HEK293 (cell line): ENCODE measurements around the gene TBC1D30.

Experiments used
- BCL11B ChIP-seq: fragments of 450-650 bp; formaldehyde crosslinking; IDR thresholded peaks from 2 replicates; pipeline ENCODE4 v1.5.1; 2016; ENCODE audit warnings: low read depth, missing biosample characterization, missing genetic modification characterization
- GLIS2 ChIP-seq: fragments of 450-650 bp; formaldehyde crosslinking; IDR thresholded peaks from 2 replicates; pipeline ENCODE4 v1.5.1; 2016; ENCODE audit warnings: missing biosample characterization, missing genetic modification characterization
- IKZF3 ChIP-seq: fragments of 450-650 bp; IDR thresholded peaks from 2 replicates; pipeline ENCODE4 v1.5.0; 2018; ENCODE audit warnings: missing biosample characterization, mild to moderate bottlenecking, missing genetic modification characterization, moderate library complexity
- SP2 ChIP-seq: fragments of 450-650 bp; formaldehyde crosslinking; IDR thresholded peaks from 2 replicates; pipeline ENCODE4 v1.5.1; 2016; ENCODE audit warnings: missing biosample characterization, missing genetic modification characterization
- SP3 ChIP-seq: fragments of 450-650 bp; formaldehyde crosslinking; IDR thresholded peaks from 2 replicates; pipeline ENCODE4 v1.5.1; 2016; ENCODE audit warnings: missing biosample characterization, missing genetic modification characterization
- SP7 ChIP-seq: fragments of 450-650 bp; formaldehyde crosslinking; IDR thresholded peaks from 2 replicates; pipeline ENCODE4 v1.5.1; 2016; ENCODE audit warnings: missing biosample characterization, missing genetic modification characterization
- ZBTB44 ChIP-seq: fragments of 450-650 bp; IDR thresholded peaks from 2 replicates; pipeline ENCODE4 v1.5.1; 2018; ENCODE audit warnings: missing biosample characterization, mild to moderate bottlenecking, missing genetic modification characterization
- ZBTB8A ChIP-seq: fragments of 450-650 bp; formaldehyde crosslinking; IDR thresholded peaks from 2 replicates; pipeline ENCODE4 v1.5.1; 2016; ENCODE audit warnings: missing biosample characterization, missing genetic modification characterization
- ZNF18 ChIP-seq: fragments of 450-650 bp; formaldehyde crosslinking; IDR thresholded peaks from 2 replicates; pipeline ENCODE4 v1.5.1; 2016; ENCODE audit warnings: missing biosample characterization, missing genetic modification characterization
- ZNF2 ChIP-seq: fragments of 450-650 bp; formaldehyde crosslinking; IDR thresholded peaks from 2 replicates; pipeline ENCODE4 v1.5.1; 2016; ENCODE audit warnings: missing biosample characterization, missing genetic modification characterization
- ZNF23 ChIP-seq: fragments of 450-650 bp; formaldehyde crosslinking; IDR thresholded peaks from 2 replicates; pipeline ENCODE4 v1.5.1; 2016; ENCODE audit warnings: missing biosample characterization, missing genetic modification characterization, borderline replicate concordance
- ZNF37A ChIP-seq: fragments of 450-650 bp; IDR thresholded peaks from 2 replicates; pipeline ENCODE4 v1.5.1; 2018; ENCODE audit warnings: missing biosample characterization, missing genetic modification characterization
- ZNF548 ChIP-seq: fragments of 450-650 bp; formaldehyde crosslinking; IDR thresholded peaks from 2 replicates; pipeline ENCODE4 v1.5.1; 2016; ENCODE audit warnings: missing biosample characterization, missing genetic modification characterization
- ZNF600 ChIP-seq: fragments of 450-650 bp; formaldehyde crosslinking; IDR thresholded peaks from 2 replicates; pipeline ENCODE4 v1.5.1; 2016; ENCODE audit warnings: missing biosample characterization, missing genetic modification characterization
- ZNF610 ChIP-seq: fragments of 450-650 bp; formaldehyde crosslinking; IDR thresholded peaks from 2 replicates; pipeline ENCODE4 v1.5.1; 2016; ENCODE audit warnings: missing biosample characterization, missing genetic modification characterization, borderline replicate concordance
- ZNF623 ChIP-seq: fragments of 450-650 bp; formaldehyde crosslinking; IDR thresholded peaks from 2 replicates; pipeline ENCODE4 v1.5.1; 2016; ENCODE audit warnings: missing biosample characterization, missing genetic modification characterization
- ZNF639 ChIP-seq: fragments of 450-650 bp; formaldehyde crosslinking; IDR thresholded peaks from 2 replicates; pipeline ENCODE4 v1.5.1; 2016; ENCODE audit warnings: missing biosample characterization, missing genetic modification characterization
- TF ChIP-seq, protein P1 (sequence below): fragments of 450-650 bp; formaldehyde crosslinking; IDR thresholded peaks from 2 replicates; pipeline ENCODE4 v1.5.1; 2016; ENCODE audit warnings: missing biosample characterization, missing genetic modification characterization
- TF ChIP-seq, protein P2 (sequence below): fragments of 450-650 bp; formaldehyde crosslinking; conservative IDR thresholded peaks from 2 replicates; pipeline ENCODE4 v1.5.1; 2016; ENCODE audit warnings: low read depth, missing biosample characterization, missing genetic modification characterization

Gene TBC1D30

DNA sequence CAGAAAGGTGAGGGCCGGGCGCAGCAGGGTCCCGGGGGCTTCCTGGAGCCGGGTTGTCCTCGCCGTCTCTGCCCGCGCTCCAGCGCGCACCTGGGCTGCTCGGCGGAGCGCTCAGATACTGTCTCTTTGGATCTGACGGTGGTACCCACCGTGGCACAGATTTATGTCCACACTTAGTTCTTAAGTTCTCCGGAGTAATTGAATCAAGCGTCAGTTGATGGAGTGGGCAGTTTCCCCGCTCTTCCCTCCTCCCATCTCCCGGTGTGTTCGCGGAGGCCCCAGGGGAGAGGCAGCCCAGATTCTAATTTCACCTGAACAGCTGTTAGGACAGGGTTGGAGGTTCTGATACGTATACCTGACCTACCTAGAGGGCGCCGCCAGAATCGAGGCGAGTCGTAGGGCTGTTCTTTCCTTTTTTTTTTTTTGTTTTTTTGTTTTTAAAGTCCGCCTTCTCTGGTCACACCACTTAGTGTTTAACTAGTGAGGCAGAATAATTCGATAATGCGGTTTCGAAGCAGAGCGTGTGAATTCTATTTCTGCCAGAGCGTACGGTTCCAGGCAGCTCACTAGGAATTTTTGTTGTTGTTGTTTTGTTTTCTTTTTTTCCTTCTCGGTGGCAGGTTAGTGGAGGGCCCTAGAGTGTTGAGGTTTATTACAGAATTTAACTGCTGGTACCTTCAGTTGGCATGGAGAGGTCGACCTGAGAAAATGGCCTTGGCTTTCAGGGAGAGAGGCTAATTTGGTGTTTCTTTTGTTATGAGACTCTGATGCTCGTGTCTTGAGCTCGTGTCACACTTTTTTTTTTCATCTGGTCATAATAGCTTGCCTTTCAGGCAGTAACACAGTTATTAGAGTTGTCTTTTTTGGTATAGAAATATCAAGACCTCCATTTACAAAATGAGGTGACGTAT is 42.9 kb upstream of the TBC1D30 start (continued):
- TF ChIP-seq, protein P1, sequence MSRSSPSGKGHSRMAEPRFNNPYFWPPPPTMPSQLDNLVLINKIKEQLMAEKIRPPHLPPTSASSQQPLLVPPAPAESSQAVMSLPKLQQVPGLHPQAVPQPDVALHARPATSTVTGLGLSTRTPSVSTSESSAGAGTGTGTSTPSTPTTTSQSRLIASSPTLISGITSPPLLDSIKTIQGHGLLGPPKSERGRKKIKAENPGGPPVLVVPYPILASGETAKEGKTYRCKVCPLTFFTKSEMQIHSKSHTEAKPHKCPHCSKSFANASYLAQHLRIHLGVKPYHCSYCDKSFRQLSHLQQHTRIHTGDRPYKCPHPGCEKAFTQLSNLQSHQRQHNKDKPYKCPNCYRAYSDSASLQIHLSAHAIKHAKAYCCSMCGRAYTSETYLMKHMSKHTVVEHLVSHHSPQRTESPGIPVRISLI (tag by site-specific recombination), result peak; percentile 95
- no peak for TF ChIP-seq ZNF610 (tag by site-specific recombination)
- TF ChIP-seq SP2, result peak; percentile 26; the same call in 1 of the 2 replicates
- peak; percentile 98 for TF ChIP-seq ZNF18 (tag by site-specific recombination)
- peak; percentile 19; the same call in 1 of the 2 replicates for TF ChIP-seq ZBTB8A (tag by site-specific recombination)
- TF ChIP-seq ZNF600, result peak; percentile 29; the same call in 1 of the 2 replicates
- TF ChIP-seq ZBTB44 (tag by site-specific recombination), result 0 out of 2 replicates have a peak, but pooled peaks have one; percentile 7
- no peak for TF ChIP-seq SP3 (tag by site-specific recombination)
- no peak for TF ChIP-seq ZNF548 (tag by site-specific recombination)
- TF ChIP-seq GLIS2 (tag by site-specific recombination), result peak; percentile 60
- peak; percentile 56; the same call in 1 of the 2 replicates for TF ChIP-seq BCL11B (tag by site-specific recombination)
- no peak for TF ChIP-seq ZNF37A
- 0 out of 2 replicates have a peak, but pooled peaks have one; percentile 5 for TF ChIP-seq IKZF3 (tag by site-specific recombination)
- TF ChIP-seq, protein P2, sequence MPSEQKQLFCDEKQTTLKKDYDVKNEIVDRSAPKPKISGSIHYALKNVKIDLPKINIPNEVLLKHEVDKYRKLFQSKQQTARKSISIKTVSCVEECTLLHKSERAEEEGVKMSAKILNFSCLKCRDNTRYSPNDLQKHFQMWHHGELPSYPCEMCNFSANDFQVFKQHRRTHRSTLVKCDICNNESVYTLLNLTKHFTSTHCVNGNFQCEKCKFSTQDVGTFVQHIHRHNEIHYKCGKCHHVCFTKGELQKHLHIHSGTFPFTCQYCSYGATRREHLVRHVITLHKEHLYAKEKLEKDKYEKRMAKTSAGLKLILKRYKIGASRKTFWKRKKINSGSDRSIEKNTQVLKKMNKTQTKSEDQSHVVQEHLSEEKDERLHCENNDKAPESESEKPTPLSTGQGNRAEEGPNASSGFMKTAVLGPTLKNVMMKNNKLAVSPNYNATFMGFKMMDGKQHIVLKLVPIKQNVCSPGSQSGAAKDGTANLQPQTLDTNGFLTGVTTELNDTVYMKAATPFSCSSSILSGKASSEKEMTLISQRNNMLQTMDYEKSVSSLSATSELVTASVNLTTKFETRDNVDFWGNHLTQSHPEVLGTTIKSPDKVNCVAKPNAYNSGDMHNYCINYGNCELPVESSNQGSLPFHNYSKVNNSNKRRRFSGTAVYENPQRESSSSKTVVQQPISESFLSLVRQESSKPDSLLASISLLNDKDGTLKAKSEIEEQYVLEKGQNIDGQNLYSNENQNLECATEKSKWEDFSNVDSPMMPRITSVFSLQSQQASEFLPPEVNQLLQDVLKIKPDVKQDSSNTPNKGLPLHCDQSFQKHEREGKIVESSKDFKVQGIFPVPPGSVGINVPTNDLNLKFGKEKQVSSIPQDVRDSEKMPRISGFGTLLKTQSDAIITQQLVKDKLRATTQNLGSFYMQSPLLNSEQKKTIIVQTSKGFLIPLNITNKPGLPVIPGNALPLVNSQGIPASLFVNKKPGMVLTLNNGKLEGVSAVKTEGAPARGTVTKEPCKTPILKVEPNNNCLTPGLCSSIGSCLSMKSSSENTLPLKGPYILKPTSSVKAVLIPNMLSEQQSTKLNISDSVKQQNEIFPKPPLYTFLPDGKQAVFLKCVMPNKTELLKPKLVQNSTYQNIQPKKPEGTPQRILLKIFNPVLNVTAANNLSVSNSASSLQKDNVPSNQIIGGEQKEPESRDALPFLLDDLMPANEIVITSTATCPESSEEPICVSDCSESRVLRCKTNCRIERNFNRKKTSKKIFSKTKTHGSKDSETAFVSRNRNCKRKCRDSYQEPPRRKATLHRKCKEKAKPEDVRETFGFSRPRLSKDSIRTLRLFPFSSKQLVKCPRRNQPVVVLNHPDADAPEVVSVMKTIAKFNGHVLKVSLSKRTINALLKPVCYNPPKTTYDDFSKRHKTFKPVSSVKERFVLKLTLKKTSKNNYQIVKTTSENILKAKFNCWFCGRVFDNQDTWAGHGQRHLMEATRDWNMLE, result no peak
- no peak for TF ChIP-seq ZNF23 (tag by site-specific recombination)
- TF ChIP-seq ZNF2 (tag by site-specific recombination), result peak; percentile 68
- TF ChIP-seq SP7 (tag by site-specific recombination), result peak; percentile 37; the same call in 1 of the 2 replicates
- peak; percentile 75 for TF ChIP-seq ZNF639
- peak; percentile 11; the same call in 1 of the 2 replicates for TF ChIP-seq ZNF623
